Fibroblast of the aortic adventitia (primary cell): Measurements from ENCODE around the gene SRL. TPM values are rescaled to one million over a fixed set of nuclear protein-coding genes. Genes with fewer than 3 reads are reported as not detected.

Experiments used
- DNase-seq: peaks from one replicate; pipeline ENCODE4 v3.0.0-alpha.2; 2010; ENCODE audit warnings: low read depth
- H3K4me3 ChIP-seq: 2 replicates; pipeline ENCODE4 v1.5.1; 2011; ENCODE audit warnings: low read depth, mild to moderate bottlenecking, control low read depth, low read length, moderate library complexity
- total RNA-seq: library from RNA; depleted of rRNA; stranded (reverse); fragments of >200 nt; gene quantifications from 2 replicates; pipeline ENCODE4 v1.2.3, GENCODE V29; 2012; ENCODE audit warnings: low replicate concordance
- TF ChIP-seq, protein P1 (sequence below): IDR thresholded peaks from 2 replicates; pipeline ENCODE4 v1.5.1; 2011; ENCODE audit warnings: mild to moderate bottlenecking, low read length, control low read depth, inconsistent platforms; ENCODE audit not compliant: insufficient read depth

Gene SRL
- total RNA-seq, 1 donor, result 0.09 TPM

DNA sequence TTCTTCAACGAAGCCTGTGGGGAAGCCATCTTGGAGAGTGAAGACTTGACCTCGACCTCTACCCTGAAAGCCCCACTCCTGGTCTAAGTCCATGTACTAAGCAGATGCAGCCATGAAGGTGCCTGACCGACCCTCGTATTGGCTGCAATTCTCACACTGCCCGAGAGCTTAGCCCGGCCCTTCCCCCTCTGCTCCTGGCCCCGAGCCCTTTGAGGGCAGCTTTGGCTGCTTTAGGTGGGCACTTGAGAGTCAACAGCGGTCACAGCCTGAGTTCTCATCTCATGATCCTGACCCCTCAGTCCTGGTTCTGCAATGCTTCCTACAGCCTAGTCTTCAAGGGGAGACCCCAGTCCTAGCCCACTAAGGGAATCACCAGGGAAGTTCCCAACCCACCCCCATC is 35.9 kb downstream of the SRL start:
- TF ChIP-seq, protein P1, sequence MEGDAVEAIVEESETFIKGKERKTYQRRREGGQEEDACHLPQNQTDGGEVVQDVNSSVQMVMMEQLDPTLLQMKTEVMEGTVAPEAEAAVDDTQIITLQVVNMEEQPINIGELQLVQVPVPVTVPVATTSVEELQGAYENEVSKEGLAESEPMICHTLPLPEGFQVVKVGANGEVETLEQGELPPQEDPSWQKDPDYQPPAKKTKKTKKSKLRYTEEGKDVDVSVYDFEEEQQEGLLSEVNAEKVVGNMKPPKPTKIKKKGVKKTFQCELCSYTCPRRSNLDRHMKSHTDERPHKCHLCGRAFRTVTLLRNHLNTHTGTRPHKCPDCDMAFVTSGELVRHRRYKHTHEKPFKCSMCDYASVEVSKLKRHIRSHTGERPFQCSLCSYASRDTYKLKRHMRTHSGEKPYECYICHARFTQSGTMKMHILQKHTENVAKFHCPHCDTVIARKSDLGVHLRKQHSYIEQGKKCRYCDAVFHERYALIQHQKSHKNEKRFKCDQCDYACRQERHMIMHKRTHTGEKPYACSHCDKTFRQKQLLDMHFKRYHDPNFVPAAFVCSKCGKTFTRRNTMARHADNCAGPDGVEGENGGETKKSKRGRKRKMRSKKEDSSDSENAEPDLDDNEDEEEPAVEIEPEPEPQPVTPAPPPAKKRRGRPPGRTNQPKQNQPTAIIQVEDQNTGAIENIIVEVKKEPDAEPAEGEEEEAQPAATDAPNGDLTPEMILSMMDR, result no peak

DNA sequence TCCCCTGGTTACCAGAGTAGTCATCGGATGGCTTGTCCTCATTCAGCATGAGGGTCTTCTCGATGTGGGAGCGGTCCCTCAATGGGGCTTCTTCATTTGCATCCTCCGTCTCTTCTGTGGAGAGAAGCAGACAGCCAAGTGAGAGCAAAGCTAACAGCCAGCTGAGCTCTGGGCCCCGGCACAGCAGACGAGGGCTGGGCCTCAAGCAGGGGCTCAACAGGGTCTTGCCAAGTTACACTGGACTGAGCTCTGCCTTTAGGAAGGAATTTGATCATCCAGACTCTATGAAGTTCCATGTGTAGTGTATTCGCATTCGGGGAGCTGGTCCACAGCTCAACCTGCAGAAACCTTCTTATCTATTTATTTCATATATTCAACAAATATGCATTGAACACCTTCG is 37.4 kb downstream of the SRL start:
- H3K4me3 ChIP-seq, result no peak overlapping the region
- TF ChIP-seq, protein P1, result no peak
- no peak for DNase-seq

More for the DNA sequence above, 35.9 kb downstream of the SRL start:
- DNase-seq, result no peak
- H3K4me3 ChIP-seq, result no peak overlapping the region

- TF ChIP-seq, protein P1, result no peak
- DNase-seq, result no peak
- H3K4me3 ChIP-seq, result no peak overlapping the region
These were observed 38.1 kb downstream of the SRL start for GRCh38 chr16:4203748-4204147.

DNA sequence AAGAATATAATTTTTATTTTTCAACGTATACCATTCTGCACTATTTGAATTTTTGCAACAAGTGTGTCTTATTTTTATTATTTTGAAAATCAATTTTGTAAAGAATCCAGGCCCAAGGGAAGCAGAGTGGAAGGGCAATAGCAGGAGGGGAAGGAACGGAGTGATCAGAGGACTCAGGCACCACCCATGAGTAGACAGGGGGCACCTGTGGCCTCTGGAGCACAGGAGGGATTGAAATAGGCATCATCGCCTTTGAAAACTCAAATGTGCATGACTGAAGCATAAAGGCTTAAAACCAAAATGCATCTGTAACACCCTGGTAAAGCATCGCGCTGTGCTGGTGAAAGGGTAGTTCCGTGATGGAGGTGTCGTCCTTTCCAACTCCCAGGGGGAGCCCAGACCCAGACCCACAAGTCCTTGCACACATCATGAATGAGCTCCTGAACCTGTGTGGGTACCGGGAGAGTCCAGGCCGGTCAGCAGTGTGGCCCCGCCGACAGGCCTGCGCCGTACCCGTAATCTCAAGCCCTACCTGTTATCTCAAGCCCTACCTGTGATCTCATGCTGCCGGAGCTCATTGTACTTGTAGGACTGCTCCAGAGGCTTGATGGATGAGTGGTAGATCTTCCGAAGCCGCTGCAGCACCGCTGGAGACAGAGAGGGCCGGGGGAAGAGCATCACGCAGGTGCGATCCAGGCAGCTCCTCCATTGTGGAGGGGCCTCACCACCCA is 39.1 kb downstream of the SRL start:
- TF ChIP-seq, protein P1, result no peak
- H3K4me3 ChIP-seq, result no peak overlapping the region
- DNase-seq, result no peak

DNA sequence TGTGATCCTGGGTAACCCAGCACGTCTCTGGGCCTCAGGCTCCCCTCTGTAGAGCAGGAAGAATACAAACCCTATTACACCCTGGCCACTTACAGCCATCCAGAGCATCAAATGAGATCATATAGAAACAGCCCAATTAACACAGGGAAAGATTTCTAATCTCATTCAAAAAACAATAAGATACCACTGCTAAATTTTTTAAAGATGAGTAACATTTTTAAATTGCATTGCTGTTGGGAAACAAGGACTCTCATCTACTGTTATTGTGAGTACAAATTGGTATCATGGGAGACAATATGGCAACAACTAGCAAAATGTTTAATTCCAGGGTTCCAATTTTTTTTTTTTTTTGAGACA is 41.1 kb downstream of the SRL start:
- TF ChIP-seq, protein P1, result no peak
- no peak overlapping the region for H3K4me3 ChIP-seq
- DNase-seq, result peak; percentile 56

DNA sequence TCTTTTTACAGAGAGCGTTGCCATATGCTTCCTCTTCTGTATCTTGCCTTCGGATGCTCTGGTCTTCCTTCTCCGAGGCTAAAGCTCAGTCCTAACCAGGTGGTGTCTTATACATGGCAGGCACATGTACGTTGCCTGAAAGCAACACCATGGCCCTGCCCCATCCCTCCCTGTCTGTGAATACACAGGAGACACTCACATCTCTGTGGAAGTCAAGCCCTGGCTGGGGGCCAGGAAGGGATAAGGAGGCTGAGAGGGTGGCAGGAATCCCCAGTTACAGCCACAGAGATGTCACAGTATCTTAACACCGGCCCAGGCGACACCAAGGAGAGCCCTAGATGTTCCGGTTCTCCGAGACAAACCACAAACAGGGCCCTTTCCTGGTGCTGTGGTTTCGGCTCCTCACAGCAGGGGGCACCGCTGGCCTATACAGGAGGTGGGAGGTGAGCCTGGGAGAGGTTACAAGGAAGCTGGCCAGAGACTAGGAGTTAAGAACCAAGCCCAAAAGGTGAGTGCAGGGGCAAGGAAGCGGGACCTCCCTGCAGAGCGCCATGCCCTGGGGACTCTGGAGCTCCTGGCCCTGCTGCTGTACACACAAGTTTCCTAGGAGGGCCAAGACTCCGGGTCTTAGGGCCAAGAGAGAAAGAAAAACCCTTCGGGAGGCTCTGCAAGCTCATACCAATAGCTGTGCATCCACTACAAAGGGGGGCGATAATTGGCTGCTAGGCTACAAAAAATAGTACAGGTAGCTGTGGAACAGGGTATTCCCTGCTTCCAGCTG is 41.7 kb downstream of the SRL start:
- TF ChIP-seq, protein P1, result peak; percentile 80
- H3K4me3 ChIP-seq, result no peak overlapping the region
- peak; percentile 65 for DNase-seq

- H3K4me3 ChIP-seq, result no peak overlapping the region
- TF ChIP-seq, protein P1, result no peak
- no peak for DNase-seq
These were observed 43.1 kb downstream of the SRL start for GRCh38 chr16:4198816-4199215.
